Pancreas (tissue), 10 donors: ENCODE measurements around the gene SLC25A34. TPM values are rescaled to one million over a fixed set of nuclear protein-coding genes. Genes with fewer than 3 reads are reported as not detected.

Source experiments
- ATAC-seq, 4 donors: fragments of 200-7000 bp; cut with Tn5 transposase; one replicate each; pipeline versions ENCODE4 v1.8.0 to v1.9.1; 2020; ENCODE audit warnings: mild to moderate bottlenecking in 4 of 4, moderate library complexity in 4 of 4
- DNase-seq, 6 donors: peaks; one replicate each; pipeline ENCODE4 v3.0.0-alpha.2; 2020
- FAIRE-seq: peaks from 2 replicates; lab custom pipeline; 2012; peaks lifted over from hg19 to GRCh38; lab: Jason Lieb, UNC
- H3K27ac ChIP-seq, 4 donors: fragments of 200-600 bp; sonication (generic); 1 replicate in 3 of 4; 2 replicates in 1 of 4; pipeline versions ENCODE4 v1.5.0 to v1.8.0; 2020
- H3K27me3 ChIP-seq, 4 donors: fragments of 200-600 bp; one replicate each; pipeline ENCODE4 v1.8.0; 2021
- H3K36me3 ChIP-seq, 3 donors: fragments of 200-600 bp; sonication (generic) in 1 of 3; one replicate each; pipeline versions ENCODE4 v1.5.0 to v1.8.0; 2020 to 2021
- H3K4me1 ChIP-seq, 3 donors: fragments of 200-600 bp; one replicate each; pipeline ENCODE4 v1.8.0; 2021
- H3K4me3 ChIP-seq, 4 donors: fragments of 200-600 bp; sonication (generic) in 2 of 4; one replicate each; pipeline versions ENCODE4 v1.5.0 to v1.8.0; 2020 to 2021
- H3K9me3 ChIP-seq, 4 donors: fragments of 200-600 bp; one replicate each; pipeline ENCODE4 v1.8.0; 2021
- WGBS, 2 donors: extraction: QIAGEN DNeasy Blood & Tissue Kit; methylation state at CpG; one replicate each; pipeline ENCODE4 v1.1.7; 2013; 5-methylcytosine and 5-hydroxymethylcytosine counted together
- intact Hi-C, 3 donors: fragments of 100-400 bp; cut with DNase I; formaldehyde crosslinking; loops; one replicate each; pipeline versions ENCODE4 v1.11.1 to v1.14.2; 2022
- polyA plus RNA-seq, 2 donors: library from polyadenylated mRNA; stranded (reverse); fragments of 200-250 nt; gene quantifications; one replicate each; pipeline ENCODE4 v1.2.3, GENCODE V29; 2013
- total RNA-seq, 6 donors: library from RNA; stranded (reverse); fragmentation: NEBNext Ultra II Directional in 4 of 6; extraction: Animal tissue kit (Norgen Biotek cat#: 25700) in 4 of 6; gene quantifications; one replicate each; pipeline versions ENCODE4 v1.2.1 to v1.2.4, GENCODE V29; 2021 to 2023
- TF ChIP-seq, protein P1 (sequence below), 4 donors: fragments of 200-600 bp; sonication (generic) in 3 of 4; IDR thresholded peaks; one replicate each; pipeline versions ENCODE4 v1.5.0 to v1.8.0; 2021; ENCODE audit warnings: antibody characterized with exemption in 4 of 4
- donor health status: healthy with polysubstance abuse.
- donor health status: DM: no; HTN: no; CAD: no; lungs with moderate emphysema.
- donor health status: DM: no; HTN: no; CAD: no.
- donor health status: control.
- donor health status: control.
- donor health status: Bipolar disorder and iron deficiency.
- donor health status: DM: yes; HTN: yes; CAD: no.
- donor health status: DM: no; HTN: no; CAD: no.
- donor health status: DM: no; HTN: no; CAD: no.
- donor health status: DM: yes; HTN: yes; CAD: no.

SLC25A34 gene
- total and polyA plus RNA-seq, 8 donors, result 0.57 to 6.9 (median 1.9) TPM

DNA sequence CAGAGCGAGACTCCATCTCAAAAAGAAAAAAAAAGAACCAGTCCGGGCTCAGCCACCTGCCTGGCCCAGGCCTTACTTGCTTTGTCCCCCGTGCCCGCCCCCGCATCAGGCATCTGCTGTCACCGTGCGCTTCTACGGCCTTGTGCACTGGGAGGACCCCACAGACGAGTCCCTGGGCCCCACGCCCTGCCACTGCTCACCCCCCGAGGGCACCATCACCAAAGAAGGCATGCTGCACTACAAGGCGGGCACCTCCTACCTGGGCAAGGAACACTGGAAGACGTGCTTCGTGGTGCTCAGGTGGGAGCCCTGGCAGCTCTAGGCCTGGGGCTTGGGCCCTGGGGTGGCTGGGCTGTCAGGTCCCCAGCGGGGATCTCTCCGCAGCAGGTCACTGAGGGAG is 5.6 kb upstream of the SLC25A34 start:
- no peaks in the 10 kb centered on the region for H3K9me3 ChIP-seq
- 96% methylated on average over 16 of the region's 16 CpGs for WGBS, 2 donors

DNA sequence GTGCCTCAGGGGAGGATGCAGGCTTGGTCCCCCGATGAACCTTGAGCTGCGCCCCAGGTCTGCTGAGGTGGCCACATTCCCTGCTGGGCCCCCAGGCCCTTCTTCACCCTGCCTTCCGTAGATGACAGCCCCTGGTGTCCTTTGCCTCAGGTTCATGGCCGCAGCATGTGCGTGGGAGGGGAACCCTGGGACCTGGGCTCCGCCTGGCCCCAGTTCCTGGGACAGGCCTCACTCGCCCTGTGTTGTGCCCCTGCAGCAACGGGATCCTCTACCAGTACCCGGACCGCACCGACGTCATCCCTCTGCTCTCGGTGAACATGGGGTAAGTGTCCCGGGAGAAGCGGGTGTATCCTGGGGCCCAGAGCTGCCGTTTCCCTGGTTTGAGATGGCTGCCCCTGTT is 5.1 kb upstream of the SLC25A34 start:
- FAIRE-seq (no peak), DNase-seq (no peak), ATAC-seq (no peak)
- TF ChIP-seq, protein P1, sequence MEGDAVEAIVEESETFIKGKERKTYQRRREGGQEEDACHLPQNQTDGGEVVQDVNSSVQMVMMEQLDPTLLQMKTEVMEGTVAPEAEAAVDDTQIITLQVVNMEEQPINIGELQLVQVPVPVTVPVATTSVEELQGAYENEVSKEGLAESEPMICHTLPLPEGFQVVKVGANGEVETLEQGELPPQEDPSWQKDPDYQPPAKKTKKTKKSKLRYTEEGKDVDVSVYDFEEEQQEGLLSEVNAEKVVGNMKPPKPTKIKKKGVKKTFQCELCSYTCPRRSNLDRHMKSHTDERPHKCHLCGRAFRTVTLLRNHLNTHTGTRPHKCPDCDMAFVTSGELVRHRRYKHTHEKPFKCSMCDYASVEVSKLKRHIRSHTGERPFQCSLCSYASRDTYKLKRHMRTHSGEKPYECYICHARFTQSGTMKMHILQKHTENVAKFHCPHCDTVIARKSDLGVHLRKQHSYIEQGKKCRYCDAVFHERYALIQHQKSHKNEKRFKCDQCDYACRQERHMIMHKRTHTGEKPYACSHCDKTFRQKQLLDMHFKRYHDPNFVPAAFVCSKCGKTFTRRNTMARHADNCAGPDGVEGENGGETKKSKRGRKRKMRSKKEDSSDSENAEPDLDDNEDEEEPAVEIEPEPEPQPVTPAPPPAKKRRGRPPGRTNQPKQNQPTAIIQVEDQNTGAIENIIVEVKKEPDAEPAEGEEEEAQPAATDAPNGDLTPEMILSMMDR (IDR thresholded peaks at IDR 0.05), result no peak
- H3K27me3 ChIP-seq, result no peaks in the 10 kb centered on the region
- 92 to 93% methylated on average over 16 of the region's 16 CpGs for WGBS, 2 donors
- intact Hi-C loops, result loop anchor here in 1 of 3 donors (10.0 kb wide), 1 partner anchor 136 kb away; no protein-coding TSS in a partner anchor
- no peak overlapping the region for H3K27ac ChIP-seq
- peaks cover 11 to 16% (median 13%) of the 10 kb centered on the region in 3 donors for H3K4me1 ChIP-seq
- H3K36me3 ChIP-seq, result peaks cover 6 to 35% (median 34%) of the 10 kb centered on the region in 3 donors
- no peak overlapping the region for H3K4me3 ChIP-seq
- no peaks in the 10 kb centered on the region for H3K9me3 ChIP-seq

More for the DNA sequence above, 5.6 kb upstream of the SLC25A34 start:
- intact Hi-C loops, result loop anchor here in 1 of 3 donors (10.0 kb wide), 1 partner anchor 136 kb away; no protein-coding TSS in a partner anchor
- ATAC-seq (no peak), FAIRE-seq (no peak), DNase-seq (no peak)
- Histone ChIP-seq H3K27me3 (no peaks in the 10 kb centered on the region), H3K4me3 (no peak overlapping the region), H3K36me3 (peaks cover 6 to 41% (median 34%) of the 10 kb centered on the region in 3 donors), H3K4me1 (peaks cover 8 to 11% (median 9%) of the 10 kb centered on the region in 3 donors), H3K27ac (no peak overlapping the region)
- TF ChIP-seq, protein P1 (IDR thresholded peaks at IDR 0.05), result no peak

- H3K4me3 ChIP-seq, result no peak overlapping the region
- WGBS, 2 donors, result 92 to 95% methylated on average over 37 to 39 of the region's 39 CpGs
- DNase-seq (no peak), FAIRE-seq (no peak), ATAC-seq (no peak)
- peaks cover 21 to 25% (median 22%) of the 10 kb centered on the region in 3 donors for H3K4me1 ChIP-seq
- H3K9me3 ChIP-seq, result no peaks in the 10 kb centered on the region
- no peak overlapping the region for H3K27ac ChIP-seq
- peaks cover 5 to 30% (median 27%) of the 10 kb centered on the region in 3 donors for H3K36me3 ChIP-seq
- H3K27me3 ChIP-seq, result no peaks in the 10 kb centered on the region
- TF ChIP-seq, protein P1 (IDR thresholded peaks at IDR 0.05), result no peak
- intact Hi-C loops, result loop anchor here in 1 of 3 donors (10.0 kb wide), 1 partner anchor 137 kb away; no protein-coding TSS in a partner anchor
Observed at GRCh38 chr1:15731735-15732685, 4.0 kb upstream of the SLC25A34 start.

- Histone ChIP-seq H3K4me1 (peaks cover 28 to 30% (median 29%) of the 10 kb centered on the region in 3 donors), H3K27ac (no peak overlapping the region), H3K36me3 (peaks cover 0 to 23% (median 21%) of the 10 kb centered on the region in 3 donors), H3K9me3 (no peaks in the 10 kb centered on the region), H3K4me3 (no peak overlapping the region), H3K27me3 (no peaks in the 10 kb centered on the region)
- ATAC-seq, result no peak
- 86 to 91% methylated on average over 6 to 7 of the region's 7 CpGs for WGBS, 2 donors
- TF ChIP-seq, protein P1 (IDR thresholded peaks at IDR 0.05), result no peak
- no peak for DNase-seq
- intact Hi-C loops, result loop anchor here in 1 of 3 donors (10.0 kb wide), 1 partner anchor 138 kb away; no protein-coding TSS in a partner anchor
- FAIRE-seq, result no peak
Observed at GRCh38 chr1:15732686-15733081, 3.4 kb upstream of the SLC25A34 start.
